ENCODE data around the gene TNFRSF4.
"Not testable (repeated sequence)": the region's sequence is repeated elsewhere in the genome, so short reads cannot be mapped to it uniquely, and the experiment has no call there.

The TNFRSF4 gene

GRCh38 chr1:1213345-1214265 lies at the start of gene TNFRSF4:
TSS of gene TNFRSF4 (minus strand) at chr1:1214153. CDS start at chr1:1214127, 26 bp downstream.
- DNase-seq = no peak

GRCh38 chr1:1262758-1263157 lies 48.8 kb upstream of the TNFRSF4 start:
- DNase-seq = no peak

DNA sequence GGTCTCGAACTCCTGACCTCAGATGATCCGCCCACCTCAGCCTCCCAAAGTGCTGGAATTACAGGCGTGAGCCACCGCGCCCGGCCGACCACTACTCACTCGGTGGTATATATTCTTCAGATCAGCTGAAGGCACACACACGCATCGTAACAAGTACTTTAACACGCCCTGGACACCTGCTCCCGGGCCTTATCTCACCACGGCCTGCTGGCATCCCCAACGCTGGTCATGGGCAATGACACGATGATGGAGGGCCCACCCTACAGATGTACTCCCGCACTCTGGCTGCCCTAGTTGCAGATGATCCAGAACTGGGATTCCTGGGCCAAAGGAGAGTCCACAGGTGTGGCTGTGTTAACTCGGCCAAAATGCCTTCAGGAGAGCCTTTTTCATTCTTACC lies 48.1 kb upstream of the TNFRSF4 start:
- DNase-seq = no peak

DNA sequence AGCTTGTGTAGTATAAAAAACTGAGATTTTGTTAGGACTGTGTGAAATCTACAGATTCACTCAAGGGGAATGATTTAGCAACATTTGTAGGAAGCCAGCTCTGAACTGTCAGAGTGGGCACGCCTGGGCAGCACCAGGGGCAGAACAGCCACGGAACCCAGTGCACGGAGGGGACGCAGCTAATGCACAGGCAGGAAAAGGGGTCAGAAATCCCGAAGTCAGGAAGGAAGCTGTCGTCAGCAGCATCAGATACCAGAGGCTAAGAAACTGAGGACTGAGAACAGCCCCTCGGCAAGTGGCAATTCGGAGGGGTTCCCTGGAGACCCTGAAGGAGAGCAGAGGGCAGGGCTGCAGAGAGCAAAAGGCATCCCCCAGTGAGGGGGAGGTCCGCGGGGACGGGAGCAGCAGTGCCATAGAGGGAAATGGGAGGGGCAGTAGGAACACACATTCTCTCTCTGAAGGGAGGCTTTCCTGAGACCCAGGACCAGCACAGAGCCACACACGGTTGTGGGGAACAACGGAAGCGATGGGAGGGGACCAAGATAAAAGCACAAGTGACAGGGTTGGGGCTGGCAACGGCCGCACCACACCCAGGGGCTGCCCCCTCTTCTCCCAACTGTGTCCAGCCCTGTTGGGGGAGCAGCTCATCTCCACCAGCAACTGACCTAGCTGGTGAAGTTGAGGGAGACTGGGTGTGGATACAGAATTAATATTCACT lies 47.0 kb upstream of the TNFRSF4 start:
- no peak for DNase-seq

DNA sequence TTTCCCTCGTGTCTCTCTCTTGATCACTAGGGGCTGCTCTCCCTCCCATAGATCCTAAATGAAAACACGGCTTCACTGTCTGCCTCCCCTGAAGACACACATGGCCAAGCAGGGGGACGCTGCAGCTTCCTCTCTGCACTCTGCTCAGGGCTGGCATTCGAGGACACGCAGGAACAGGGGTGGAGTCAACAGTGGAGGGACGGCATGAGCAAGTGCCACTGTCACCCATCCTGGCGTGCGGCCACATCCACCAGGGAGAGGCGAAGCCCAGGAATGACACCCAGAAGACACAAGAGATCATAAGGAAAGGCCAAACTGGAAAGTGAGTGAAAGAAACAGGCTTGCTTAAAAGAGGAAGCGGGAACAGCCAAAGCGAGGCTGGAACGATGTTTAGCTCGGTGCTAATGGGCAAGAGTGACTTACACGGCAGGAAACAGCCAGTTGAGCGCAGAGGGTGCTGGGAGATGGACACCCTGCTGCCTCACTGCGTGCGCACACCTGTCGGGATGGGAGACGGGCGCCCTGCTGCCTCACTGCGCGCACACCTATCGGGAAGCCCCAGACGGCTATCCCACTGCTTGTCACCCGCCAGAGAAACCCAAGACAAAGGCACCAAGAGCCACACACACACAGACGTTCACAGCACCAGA lies 46.1 kb upstream of the TNFRSF4 start:
- DNase-seq = no peak

DNA sequence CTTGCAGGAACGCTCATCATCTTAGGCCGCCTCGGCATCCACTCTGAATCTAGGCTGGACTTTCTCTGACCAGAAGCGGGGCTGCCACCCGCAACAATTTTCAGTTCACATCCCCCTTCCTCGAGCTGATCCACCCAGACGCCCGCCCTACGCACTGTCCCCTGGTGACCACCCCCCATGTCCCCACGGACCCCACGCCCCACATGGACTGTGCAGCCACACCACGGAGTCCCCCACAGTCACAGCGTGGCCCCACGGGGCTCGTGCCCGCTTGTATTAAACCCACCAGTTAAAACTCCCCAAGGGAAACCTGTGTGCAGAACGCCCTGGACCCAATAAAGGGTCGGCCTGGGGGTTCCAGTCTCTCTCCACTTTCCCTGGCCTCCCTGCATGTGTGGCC lies 45.6 kb upstream of the TNFRSF4 start:
- DNase-seq = no peak

GRCh38 chr1:1259119-1259488 lies 45.2 kb upstream of the TNFRSF4 start:
- no peak for DNase-seq

DNA sequence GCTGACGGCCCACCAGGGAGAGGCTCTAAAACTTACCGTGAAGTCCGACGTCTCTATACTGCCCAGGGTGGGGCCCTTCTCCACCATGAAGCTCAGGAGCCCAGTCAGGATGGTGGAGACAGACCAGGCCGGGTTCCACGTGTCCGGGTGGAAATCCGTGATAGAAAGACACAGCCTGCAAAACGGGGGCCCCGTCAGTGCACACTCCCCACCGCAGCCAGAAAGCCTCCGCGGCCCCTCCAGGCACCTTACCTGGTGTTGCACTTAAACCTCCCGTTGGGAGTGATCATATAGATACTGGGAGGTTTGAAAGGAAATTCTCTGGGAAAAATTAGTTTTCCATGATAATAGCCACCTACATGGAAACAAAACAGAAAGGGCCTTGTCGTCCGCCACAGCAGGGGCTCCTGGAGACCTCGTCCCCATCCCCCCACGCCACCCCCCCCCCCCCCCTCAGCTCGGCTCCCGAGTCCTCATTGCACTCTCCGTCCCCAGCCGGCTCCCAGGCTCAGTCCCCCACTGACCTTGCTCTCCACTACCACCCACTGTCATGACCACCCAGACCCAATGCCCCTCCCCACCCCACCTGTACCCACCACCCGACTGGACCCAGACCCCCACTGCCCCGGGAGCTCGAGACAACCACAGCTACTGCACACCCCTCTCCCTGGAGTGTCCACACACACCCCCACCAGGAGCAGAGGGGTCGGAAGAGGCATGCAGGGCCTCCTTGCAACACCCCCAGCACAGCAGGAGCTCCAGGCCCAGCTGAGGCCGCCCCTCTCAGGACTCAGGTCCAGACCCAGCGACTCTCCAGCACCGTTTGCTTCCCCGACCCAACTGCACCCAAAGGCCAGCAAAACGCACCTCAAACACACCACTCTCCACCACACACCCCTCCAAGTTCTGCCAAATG lies 43.3 kb upstream of the TNFRSF4 start:
- DNase-seq = no peak

DNA sequence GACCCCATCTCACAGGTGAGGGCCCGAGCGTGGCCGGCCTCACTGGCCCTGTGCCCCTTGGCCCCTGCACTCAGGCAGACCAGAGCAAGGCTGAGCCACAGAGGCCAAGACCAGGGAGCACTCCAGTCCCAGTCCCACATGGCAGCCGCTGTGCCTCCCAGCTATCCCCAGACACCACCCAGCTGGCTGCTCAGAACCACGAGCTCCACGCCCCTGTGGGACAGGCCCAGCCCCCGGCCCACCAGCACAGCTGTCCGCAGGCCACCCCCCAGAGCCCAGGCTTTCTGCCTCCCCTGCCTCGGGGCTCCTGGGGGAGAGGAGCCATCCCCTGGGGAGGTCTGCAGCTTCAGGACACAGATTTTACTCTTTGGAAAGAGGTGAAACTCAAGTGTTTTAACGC lies 41.7 kb upstream of the TNFRSF4 start:
- no peak for DNase-seq

GRCh38 chr1:1255078-1255477 lies 41.1 kb upstream of the TNFRSF4 start:
- no peak for DNase-seq

DNA sequence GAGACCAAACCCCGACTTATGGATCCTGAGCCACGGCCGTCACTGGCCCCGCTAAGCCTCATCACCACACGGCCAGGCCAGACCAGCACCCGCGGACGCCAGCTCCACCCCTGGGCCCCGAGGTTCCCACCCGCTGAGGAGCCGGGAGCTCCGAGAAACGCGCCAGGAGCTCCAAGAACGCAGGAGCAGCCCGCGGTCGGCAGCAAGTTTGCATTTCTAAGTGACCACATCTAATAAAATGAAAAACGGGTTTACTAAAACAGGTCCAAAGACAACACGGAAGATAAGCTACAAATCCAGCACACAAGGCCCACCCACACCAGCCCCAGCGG lies 40.7 kb upstream of the TNFRSF4 start:
- DNase-seq = no peak

- no peak for DNase-seq
These were observed 40.2 kb upstream of the TNFRSF4 start for GRCh38 chr1:1253972-1254666.

- DNase-seq = no peak
These were observed 39.4 kb upstream of the TNFRSF4 start for GRCh38 chr1:1253314-1253713.

- no peak for DNase-seq
These were observed 36.9 kb upstream of the TNFRSF4 start for GRCh38 chr1:1250786-1251284.

DNA sequence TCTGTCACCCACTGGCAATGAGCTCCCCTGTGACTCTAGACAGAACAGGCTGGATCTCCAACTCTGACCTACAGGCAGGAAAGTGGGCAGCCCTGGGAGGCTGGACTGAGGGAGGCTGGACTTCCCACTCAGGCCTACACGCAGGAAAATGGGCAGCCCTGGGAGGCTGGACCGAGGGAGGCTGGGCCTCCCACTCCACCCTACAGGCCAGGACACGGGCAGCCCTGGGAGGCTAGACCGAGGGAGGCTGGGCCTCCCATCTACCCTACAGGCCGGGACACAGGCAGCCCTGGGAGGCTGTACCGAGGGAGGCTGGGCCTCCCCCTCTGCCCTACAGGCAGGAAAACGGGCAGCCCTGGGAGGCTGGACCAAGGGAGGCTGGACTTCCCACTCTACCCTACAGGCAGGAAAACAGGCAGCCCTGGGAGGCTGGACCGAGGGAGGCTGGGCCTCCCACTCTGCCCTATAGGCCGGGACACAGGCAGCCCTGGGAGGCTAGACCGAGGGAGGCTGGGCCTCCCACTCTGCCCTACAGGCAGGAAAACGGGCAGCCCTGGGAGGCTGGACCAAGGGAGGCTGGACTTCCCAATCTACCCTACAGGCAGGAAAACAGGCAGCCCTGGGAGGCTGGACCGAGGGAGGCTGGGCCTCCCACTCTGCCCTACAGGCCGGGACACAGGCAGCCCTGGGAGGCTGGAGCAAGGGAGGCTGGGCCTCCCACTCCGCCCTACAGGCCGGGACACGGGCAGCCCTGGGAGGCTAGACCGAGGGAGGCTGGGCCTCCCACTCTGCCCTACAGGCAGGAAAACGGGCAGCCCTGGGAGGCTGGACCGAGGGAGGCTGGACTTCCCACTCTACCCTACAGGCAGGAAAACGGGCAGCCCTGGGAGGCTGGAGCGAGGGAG lies 34.3 kb upstream of the TNFRSF4 start:
- DNase-seq = not testable (repeated sequence)

GRCh38 chr1:1247341-1247913 lies 33.5 kb upstream of the TNFRSF4 start:
- DNase-seq = no peak

DNA sequence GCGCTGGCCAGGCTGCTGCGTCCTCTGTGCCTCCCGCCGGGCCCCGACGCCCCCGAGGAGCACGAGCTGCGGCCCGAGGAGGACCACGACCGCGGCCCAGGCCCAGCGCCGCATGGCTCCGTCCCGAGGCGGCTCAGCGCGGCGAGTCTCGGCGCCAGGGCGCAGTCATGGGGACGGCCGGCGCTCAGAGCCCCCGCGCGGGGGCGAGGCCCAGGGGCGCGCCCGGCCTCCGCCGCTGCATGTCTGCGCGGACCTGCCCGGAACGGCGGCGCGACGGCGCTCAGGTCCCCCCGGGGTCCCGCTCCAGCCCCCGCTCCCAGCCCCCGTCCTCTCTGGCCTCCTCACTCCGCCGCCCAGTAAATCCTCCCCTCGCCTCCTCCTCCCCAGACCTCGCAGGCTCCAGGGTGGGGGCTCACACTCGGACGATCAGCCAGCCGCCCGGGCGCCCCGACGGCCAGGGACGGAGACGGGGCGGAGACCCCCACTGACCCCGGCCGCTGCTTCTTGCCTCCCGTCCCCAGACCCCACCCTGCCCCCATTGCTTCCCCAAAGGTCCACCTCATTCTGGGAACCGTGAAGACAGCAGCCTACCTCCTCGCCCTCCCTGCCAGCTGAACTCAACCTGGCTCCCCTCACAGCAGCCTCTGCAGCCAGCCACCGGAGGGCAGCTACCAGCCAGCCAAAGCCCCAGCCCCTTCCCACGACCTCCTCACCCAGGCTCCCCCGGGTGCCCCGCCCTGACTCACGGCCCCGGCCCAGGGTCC lies 32.8 kb upstream of the TNFRSF4 start, which contains the start of gene C1QTNF12:
Gene C1QTNF12, minus strand, starts transcription at position 146 of the 764 bp plus-strand sequence. Its CDS starts 32 bp downstream, at position 114.
- no peak for DNase-seq

GRCh38 chr1:1245817-1246576 lies 32.0 kb upstream of the TNFRSF4 start:
- no peak for DNase-seq
